ENCODE data around the gene TSPO2. TPM values are rescaled to one million over a fixed set of nuclear protein-coding genes. Genes with fewer than 3 reads are reported as not detected.

Gene TSPO2
- total and polyA plus RNA-seq, 2 donors (not counting 3 experiments of a cell fraction or from before 2014, with no cell fraction given) = not detected

- H3K4me2 ChIP-seq (ENCODE audit: insufficient read depth, low read length) = no peak overlapping the region
- H3K9ac ChIP-seq (replicated peaks; ENCODE audit: extremely low read depth, insufficient read depth, low read length) = no peak overlapping the region
- H3K27ac ChIP-seq (ENCODE audit: insufficient read depth, low read depth, low read length) = no peak overlapping the region
- no TSS peak for BruUV-seq (replicated peaks)
- no peaks in the 10 kb centered on the region for H3K36me3 ChIP-seq (ENCODE audit: control insufficient read depth in 2 of 2, extremely low read depth in 1 of 2, insufficient read depth in 2 of 2, low read length in 2 of 2)
- peaks cover 24% of the 10 kb centered on the region for H3K4me1 ChIP-seq (ENCODE audit: control insufficient read depth, extremely low read depth, insufficient read depth, low read length)
- CTCF ChIA-PET = interaction anchor here (0.8 to 4.2 kb wide), 7 partner anchors 29 to 104 kb away, joined by 3 to 31 read pairs (median 7); no protein-coding TSS in a partner anchor
- DNase-seq (ENCODE audit: low read depth, low spot score) = no peak
- intact Hi-C loops (cut with micrococcal nuclease) = loop anchor here (5.0 to 10.0 kb wide), 3 partner anchors 36 to 1571 kb away; no protein-coding TSS in a partner anchor
- FAIRE-seq = no peak
- H3K9me1 ChIP-seq (replicated peaks; ENCODE audit: control insufficient read depth, extremely low read depth, insufficient read depth, low read length) = no peaks in the 10 kb centered on the region
- no peaks in the 10 kb centered on the region for H3K79me2 ChIP-seq (ENCODE audit: control insufficient read depth, insufficient read depth, low read length)
- no peak overlapping the region for H3K4me3 ChIP-seq (replicated peaks in 1 of 3; ENCODE audit: insufficient read depth in 1 of 3, low read depth in 1 of 3, low read length in 3 of 3)
- TF ChIP-seq MAX (IDR thresholded peaks at IDR 0.05; ENCODE audit: insufficient read depth, insufficient read length) (no peak), FOS (IDR thresholded peaks at IDR 0.05; ENCODE audit: borderline replicate concordance, insufficient read depth, low read length) (no peak), GATA2 (IDR thresholded peaks at IDR 0.05; ENCODE audit: insufficient read depth, insufficient read length, low read depth, low read length) (no peak), POLR2AphosphoS5 (IDR thresholded peaks at IDR 0.05; ENCODE audit: insufficient read depth, low read depth, low read length) (no peak), EZH2 (IDR thresholded peaks at IDR 0.05; ENCODE audit: borderline replicate concordance, low read depth, low read length, severe bottlenecking) (no peak), POLR2A (IDR thresholded peaks at IDR 0.05; ENCODE audit: low read depth, low read length) (no peak)
- TF ChIP-seq, protein P1, sequence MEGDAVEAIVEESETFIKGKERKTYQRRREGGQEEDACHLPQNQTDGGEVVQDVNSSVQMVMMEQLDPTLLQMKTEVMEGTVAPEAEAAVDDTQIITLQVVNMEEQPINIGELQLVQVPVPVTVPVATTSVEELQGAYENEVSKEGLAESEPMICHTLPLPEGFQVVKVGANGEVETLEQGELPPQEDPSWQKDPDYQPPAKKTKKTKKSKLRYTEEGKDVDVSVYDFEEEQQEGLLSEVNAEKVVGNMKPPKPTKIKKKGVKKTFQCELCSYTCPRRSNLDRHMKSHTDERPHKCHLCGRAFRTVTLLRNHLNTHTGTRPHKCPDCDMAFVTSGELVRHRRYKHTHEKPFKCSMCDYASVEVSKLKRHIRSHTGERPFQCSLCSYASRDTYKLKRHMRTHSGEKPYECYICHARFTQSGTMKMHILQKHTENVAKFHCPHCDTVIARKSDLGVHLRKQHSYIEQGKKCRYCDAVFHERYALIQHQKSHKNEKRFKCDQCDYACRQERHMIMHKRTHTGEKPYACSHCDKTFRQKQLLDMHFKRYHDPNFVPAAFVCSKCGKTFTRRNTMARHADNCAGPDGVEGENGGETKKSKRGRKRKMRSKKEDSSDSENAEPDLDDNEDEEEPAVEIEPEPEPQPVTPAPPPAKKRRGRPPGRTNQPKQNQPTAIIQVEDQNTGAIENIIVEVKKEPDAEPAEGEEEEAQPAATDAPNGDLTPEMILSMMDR (IDR thresholded peaks at IDR 0.05; ENCODE audit: extremely low read depth in 1 of 2, insufficient read depth in 1 of 2, low read depth in 1 of 2, low read length in 2 of 2) = no peak
- dilution Hi-C loops (cut with MboI; ENCODE audit: extremely low pct_ligation_motif_present, low sequenced_read_pairs) = no loop called here
- H3K27me3 ChIP-seq (ENCODE audit: control insufficient read depth in 2 of 2, insufficient read depth in 2 of 2, low read length in 2 of 2) = peaks cover 0 to 5% of the 10 kb centered on the region in 2 experiments
- no peak overlapping the region for H2AFZ ChIP-seq (ENCODE audit: low read depth, low read length)
- POLR2A ChIA-PET = no interaction called here
- no peaks in the 10 kb centered on the region for H4K20me1 ChIP-seq (replicated peaks; ENCODE audit: control insufficient read depth, extremely low read depth, insufficient read depth, low read length)
- no peaks in the 10 kb centered on the region for H3K9me3 ChIP-seq (replicated peaks; ENCODE audit: control insufficient read depth, insufficient read depth, low read length)
Observed at GRCh38 chr6:40998661-40999060, 43.6 kb upstream of the TSPO2 start.
